Inferior parietal cortex (tissue), 1 donor: Measurements from ENCODE around the gene TSKS.

Experiments
- DNase-seq: peaks from one replicate; pipeline ENCODE4 v3.0.0-alpha.2; 2016; ENCODE audit errors: extremely low spot score

Gene TSKS

DNA sequence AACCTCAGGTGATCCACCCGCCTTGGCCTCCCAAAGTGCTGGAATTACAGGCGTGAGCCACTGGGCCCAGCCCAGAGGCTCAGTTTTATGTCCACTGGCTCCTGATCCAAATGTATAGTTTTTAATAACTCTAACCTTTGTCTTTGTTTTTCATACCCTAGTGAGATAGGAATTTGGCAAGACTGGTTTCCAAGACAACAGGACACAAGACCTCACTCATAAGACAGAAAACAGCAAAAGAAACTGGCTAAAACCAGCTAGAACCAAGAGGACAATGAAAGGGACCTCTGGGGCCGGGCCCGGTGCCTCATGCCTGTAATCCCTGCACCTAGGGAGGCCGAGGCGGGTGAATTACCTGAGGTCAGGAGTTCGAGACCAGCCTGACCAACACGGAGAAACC lies 44.6 kb downstream of the TSKS start:
- no peak for DNase-seq

DNA sequence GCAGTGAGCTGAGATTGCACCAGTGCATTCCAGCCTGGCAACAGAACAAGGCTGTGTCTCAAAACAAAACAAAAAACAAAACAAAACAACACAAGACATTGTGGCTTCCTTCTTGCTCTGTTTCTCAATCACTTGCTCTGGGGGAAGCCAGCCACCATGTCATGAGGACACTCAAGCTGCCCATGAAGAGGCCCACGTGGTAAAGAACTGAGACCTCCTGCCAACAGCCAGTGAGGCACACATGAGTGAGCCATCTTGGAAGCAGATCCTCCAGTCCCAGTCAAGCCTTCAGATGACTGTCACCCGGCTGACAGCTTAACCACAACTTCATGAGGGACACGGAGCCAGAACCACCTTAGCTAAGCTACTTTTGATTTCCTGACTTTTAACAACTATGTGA lies 47.0 kb downstream of the TSKS start:
- DNase-seq, result no peak

DNA sequence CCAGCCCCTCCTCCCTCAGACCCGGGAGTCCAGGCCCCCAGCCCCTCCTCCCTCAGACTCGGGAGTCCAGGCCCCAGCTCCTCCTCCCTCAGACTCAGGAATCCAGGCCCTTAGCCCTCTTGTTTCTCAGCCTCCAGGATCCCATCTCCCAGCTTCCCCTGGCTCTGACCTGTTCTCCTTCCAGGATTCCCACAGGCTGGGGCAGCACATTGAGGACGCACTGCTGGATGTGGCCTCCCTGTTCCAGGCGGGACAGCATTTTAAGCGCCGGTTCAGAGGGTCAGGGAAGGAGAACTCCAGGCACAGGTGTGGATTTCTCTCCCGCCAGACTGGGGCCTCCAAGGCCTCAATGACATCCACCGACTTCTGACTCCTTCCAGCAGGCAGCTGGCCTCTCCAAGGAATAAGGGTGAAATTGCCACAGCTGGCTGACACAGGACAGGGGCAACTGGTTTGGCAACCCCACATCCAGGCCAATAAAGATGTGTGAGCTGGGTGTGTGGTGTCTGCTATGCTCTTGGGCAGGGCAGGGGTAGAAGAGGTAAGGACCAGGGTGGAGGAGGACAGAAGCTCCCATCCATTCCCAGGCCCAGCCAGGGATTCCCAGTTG lies 49.8 kb downstream of the TSKS start:
- DNase-seq, result no peak

DNA sequence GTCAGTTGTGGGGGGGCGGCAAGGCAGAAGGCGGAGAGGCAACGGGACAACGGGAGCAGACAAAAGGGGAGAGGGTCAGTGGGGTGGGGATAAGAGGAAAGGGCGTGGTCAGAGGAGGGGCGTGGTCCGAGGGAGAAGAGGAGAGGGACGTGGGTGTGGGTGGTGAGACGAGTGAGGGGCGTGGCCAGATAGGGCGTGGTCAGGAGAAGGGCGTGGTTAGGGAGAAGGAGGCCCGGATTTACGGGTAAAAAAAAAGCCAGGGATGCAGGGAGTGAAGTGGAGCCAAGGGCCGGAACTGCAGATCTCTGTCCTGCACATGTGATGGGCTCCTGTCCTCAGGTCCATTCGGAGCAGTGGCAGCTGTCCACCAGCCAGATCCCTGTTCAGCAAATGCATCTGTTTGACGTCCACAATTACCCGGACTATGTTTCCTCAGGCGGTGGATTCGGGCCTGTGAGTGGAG lies 50.7 kb downstream of the TSKS start:
- peak; percentile 27 for DNase-seq

DNA sequence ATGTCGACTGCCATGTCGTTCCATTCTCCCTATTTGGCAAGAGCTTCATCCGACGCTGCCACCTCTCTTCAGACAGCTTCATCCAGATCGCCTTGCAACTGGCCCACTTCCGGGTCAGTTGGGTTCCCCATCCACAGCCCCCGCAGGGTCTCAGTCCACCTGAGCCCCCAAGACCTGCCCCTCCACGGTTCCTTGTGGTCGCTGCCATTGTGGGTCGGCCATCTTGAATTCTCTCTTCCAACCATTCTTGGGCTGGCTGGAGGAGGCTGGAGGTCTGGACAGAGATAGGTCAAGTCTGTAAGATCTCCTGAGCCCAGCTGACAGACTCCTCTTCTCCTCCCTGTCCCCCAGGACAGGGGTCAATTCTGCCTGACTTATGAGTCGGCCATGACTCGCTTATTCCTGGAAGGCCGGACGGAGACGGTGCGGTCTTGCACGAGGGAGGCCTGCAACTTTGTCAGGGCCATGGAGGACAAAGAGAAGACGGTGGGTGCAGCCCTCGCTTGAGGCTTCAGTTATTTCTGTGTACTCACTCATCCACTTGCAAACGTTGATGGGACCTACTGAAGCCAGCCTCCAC lies 52.6 kb downstream of the TSKS start:
- DNase-seq, result no peak

DNA sequence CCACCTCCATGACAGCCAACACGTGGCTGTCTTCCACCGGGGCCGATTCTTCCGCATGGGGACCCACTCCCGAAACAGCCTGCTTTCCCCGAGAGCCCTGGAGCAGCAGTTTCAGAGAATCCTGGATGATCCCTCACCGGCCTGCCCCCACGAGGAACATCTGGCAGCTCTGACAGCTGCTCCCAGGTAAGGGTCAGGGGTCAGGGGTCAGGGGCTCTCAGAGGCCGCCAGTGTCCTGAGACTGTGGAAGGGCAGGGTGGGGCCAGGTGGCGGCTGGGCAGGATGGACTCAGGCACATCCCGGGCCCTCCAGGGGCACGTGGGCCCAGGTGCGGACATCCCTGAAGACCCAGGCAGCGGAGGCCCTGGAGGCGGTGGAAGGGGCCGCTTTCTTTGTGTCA lies 57.2 kb downstream of the TSKS start:
- no peak for DNase-seq

DNA sequence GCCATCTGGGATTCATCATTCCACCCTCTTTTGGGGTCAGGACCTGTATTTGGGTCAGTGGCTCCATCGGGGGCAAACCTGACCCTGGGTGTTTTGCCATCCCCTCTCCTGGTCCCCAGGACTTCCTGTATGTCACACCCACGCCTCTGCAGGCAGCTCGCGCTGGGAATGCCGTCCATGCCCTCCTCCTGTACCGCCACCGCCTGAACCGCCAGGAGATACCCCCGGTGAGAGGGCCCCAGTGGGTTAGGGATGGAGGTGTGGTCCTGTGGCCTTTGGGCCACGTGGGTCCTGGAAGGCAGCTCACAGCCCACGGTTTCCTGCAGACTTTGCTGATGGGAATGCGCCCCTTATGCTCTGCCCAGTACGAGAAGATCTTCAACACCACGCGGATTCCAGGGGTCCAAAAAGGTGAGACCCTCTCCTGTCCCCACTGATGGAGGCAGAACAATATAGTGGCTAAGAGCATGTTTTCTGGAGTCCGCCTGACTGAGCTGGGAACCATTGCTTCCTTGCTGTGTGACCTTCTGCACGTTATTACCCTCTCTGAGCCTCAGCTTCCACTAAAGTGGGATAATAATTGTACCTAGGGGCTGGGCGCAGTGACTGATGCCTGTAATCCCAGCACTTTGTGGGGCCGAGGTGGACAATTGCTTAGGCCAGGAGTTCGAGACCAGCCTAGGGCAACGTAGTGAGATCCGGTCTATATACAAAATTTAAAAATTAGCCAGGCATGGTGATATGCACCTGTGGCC lies 58.0 kb downstream of the TSKS start:
- no peak for DNase-seq

DNA sequence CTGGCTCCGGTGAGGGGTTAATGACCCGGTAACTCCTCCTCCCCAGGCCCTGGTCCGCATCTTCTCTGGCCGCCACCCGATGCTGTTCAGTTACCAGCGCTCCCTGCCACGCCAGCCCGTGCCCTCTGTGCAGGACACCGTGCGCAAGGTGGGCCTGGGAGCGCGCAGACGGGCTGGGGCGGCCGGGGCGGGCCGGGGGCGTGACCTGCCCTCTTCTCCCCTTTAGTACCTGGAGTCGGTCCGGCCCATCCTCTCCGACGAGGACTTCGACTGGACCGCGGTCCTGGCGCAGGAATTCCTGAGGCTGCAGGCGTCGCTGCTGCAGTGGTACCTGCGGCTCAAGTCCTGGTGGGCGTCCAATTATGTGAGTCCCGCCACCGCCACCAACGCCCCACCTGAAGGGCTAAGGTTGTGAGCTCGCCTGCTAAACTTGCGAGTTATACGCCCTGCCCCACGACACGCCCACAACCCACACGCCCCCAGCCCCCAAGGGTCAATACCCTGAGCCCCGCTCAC lies 61.8 kb downstream of the TSKS start:
- no peak for DNase-seq

DNA sequence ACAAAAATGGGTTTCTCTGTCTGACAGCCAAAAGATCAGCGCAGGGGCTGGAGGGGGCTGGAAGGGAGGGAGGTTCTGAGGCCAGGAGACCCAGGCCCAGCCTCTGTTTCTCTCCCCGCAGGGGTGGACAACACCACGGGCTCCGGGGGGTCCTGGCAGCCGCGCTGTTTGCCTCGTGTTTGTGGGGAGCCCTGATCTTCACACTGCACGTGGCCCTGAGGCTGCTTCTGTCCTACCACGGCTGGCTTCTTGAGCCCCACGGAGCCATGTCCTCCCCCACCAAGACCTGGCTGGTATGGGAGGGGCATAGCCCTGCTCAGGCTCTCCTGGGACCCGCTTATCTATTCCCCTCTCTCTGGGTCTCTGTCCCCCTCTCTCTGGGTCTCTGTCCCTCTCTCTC lies 62.5 kb downstream of the TSKS start:
- no peak for DNase-seq

DNA sequence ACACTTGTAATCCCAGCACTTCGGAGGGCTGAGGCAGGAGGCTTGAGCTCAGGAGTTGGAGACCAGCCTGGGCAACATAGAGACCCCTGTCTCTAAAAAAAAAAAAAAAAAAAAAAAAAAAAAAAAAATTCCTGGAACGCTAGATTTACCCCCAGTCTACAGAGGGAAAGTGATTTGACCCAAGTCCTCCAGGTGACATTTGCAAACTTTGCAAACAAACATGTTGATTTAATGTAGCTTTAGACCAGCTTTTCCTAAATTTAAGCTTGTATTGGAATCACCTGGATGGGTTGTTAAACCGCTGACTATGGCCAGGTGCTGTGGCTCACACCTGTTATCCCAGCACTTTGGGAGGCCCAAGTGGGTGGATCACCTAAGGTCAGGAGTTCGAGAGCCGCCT lies 63.7 kb downstream of the TSKS start:
- no peak for DNase-seq

DNA sequence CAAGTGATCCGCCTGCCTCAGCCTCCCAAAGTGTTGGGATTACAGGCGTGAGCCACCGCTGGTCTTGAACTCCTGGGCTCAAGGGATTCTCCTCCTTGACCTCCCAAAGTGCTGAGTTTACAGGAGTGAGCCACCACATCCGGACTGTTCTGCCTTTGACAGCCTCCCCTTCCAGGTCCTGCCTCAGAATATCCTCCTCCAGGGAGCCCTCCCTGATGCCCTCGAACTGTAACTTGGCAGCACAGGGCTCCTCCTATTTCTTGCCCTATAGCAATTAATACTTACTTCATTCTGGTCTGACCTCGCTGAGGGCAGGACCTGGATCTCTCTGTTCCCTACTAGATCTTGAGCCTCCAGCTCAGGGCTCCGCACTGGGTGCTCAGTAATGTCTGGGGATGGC lies 66.2 kb downstream of the TSKS start:
- DNase-seq, result no peak

DNA sequence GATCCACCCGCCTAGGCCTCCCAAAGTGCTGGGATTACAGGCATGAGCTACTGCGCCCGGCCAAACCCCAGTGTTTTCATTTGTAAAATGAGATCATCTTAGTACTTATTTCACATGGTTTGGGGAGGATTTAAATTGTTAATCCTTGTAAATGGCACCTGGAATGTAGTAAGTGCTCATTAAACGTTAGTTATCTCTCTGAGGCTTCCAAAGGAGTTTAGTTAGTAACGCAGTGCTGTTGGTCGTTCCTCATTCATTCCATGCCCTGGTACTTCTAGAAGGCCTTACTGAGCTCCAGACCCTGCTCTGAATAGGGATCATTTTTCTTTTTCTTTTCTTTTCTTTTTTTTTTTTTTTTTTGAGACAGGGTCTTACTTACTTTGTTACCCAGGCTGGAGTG lies 67.0 kb downstream of the TSKS start:
- no peak for DNase-seq

DNA sequence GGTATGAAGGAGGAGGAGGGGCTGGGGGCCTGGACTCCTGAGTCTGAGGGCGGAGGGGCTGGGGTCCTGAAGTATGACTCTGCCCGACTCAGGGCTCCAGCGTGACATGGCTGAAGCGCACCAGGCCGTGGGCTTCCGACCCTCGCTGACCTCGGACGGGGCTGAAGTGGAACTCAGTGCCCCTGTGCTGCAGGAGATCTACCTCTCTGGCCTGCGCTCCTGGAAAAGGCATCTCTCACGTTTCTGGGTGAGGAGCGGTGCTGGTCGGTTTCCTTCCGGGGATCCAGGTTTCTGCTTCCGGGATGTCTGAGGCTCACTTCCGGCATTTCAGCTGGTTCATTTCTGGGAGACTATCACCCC lies 71.0 kb downstream of the TSKS start:
- peak; percentile 47 for DNase-seq

DNA sequence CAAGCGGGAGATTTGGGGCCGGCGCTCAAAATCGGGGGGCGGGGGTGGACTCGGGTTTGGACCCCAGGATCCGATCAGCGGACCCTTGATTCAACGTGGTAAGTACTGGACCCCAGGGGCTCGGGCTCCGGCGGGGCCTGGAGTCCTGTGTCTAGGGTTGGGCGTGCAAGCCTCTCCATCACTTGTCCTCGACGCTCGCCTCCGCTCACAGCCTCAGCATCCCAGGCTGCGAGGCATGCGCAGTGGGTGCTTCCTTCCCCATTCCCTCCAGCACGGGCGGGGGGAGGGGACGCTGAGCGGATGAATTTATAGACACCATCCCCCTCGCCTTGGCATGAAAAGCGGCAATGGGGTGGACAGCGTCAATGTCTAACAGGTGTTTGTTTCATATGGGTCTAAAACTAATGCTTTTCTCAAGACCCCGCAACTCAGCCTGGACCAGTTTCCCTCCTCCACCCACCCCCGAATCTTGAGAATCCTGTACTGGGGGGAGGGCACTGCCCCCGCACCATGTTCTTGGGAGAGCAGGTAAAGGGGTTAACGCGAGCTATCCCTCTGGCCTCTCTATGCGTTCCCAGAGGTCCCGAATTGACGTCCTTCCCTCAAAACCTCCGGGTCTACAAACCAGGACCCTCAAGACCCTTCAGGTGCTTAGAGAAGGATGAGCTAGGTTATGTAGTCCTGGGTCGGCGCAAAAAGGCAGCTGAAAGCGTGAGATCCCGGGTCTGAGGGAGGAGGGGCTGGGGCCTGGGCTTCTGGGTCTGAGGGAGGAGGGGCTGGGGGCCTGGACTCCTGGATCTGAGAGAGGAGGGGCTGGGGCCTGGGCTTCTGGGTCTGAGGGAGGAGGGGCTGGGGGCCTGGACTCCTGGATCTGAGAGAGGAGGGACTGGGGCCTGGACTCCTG lies 71.6 kb downstream of the TSKS start:
- peak; percentile 85 for DNase-seq

DNA sequence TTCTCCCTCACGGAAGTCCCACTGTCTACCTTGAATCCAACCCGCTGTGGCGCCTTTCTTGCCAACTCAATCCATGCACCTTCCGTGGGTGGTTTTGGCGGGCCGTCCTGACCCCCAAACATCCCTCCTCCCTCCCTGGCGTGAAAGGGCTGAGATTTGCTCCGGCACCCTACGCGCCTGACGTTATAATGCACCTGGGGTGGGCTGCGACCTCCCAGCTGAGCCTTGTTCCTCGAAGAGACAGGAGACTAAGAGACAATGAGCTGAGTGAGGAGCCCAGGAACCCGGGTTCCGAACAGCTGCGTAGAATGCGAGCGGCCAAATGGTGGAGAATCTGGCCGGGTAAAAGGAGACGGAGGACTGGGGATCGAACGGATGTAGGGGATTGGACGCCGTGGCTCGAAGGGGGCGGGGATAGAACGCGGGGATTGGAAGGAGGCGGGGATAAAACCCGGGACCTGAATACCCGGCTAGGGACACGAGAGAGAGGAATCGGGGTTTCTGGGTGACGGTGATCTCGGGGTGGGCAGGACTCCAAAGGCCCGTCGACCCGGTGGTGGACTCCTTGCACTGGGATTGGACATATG lies 72.4 kb downstream of the TSKS start, which contains the start of gene CPT1C:
CPT1C (plus strand) TSS at position 461 of the 587 bp plus-strand sequence. CDS start 1,137 bp downstream, outside the sequence.
- peak; percentile 80 for DNase-seq

DNA sequence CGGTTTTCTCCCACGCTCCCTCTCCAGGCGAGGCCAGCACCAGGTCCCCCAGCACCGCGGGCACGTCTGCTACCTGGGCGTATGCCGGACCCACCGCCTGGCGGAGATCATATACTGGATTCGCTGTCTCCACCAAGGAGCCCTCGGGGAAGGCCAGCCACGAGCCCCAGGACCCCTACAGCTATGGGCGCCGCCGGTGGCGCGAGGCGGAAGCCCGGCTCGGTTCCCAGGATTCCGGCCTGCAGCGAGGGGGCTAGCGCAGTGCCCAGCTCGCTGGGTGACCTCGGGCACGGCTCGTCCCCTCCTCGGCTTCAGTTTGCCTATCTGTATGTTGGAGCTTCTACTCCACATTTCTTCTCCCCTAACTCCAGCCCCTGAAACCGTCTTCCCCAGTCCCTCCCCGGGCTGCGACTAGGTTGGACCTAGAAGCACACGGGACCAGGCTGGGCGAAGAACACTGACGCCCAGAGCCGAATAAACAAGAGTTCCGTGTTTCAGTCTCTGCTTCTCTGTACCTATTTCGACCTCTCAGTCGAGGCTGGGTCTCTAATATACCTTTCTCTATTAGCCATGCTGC lies 72.9 kb downstream of the TSKS start:
- peak; percentile 34 for DNase-seq
